H1 (cell line): Measurements from ENCODE around the gene TAC4.

Experiments
- GABPA ChIP-seq: IDR thresholded peaks from 2 replicates; pipeline ENCODE4 v1.6.1; 2011; ENCODE audit warnings: mild to moderate bottlenecking, low read length, moderate library complexity, borderline replicate concordance; ENCODE audit not compliant: insufficient read depth
- JUND ChIP-seq: IDR thresholded peaks from 2 replicates; pipeline ENCODE4 v1.6.1; 2011; ENCODE audit warnings: mild to moderate bottlenecking, improper control_type of control experiment, low read length
- POLR2AphosphoS5 ChIP-seq: IDR thresholded peaks from 2 replicates; pipeline ENCODE4 v1.6.1; 2011; ENCODE audit warnings: low read depth, low read length
- TF ChIP-seq, protein P1 (sequence below), 3 experiments: IDR thresholded peaks; 1 replicate in 2 of 3; 2 replicates in 1 of 3; pipeline versions ENCODE4 v1.5.1 to v1.6.1; 2011; ENCODE audit warnings: low read length in 3 of 3, mild to moderate bottlenecking in 3 of 3, inconsistent platforms in 2 of 3, low read depth in 1 of 3, moderate library complexity in 1 of 3; ENCODE audit not compliant: insufficient read depth in 1 of 3; ENCODE audit errors: control extremely low read depth in 1 of 3
- TF ChIP-seq, protein P2 (sequence below): fragments of 300-600 bp; sonication (generic); IDR thresholded peaks from 2 replicates; pipeline ENCODE4 v1.7.1; 2012; ENCODE audit warnings: low read length, moderate library complexity, mild to moderate bottlenecking, inconsistent platforms; ENCODE audit not compliant: insufficient replicate concordance

DNA sequence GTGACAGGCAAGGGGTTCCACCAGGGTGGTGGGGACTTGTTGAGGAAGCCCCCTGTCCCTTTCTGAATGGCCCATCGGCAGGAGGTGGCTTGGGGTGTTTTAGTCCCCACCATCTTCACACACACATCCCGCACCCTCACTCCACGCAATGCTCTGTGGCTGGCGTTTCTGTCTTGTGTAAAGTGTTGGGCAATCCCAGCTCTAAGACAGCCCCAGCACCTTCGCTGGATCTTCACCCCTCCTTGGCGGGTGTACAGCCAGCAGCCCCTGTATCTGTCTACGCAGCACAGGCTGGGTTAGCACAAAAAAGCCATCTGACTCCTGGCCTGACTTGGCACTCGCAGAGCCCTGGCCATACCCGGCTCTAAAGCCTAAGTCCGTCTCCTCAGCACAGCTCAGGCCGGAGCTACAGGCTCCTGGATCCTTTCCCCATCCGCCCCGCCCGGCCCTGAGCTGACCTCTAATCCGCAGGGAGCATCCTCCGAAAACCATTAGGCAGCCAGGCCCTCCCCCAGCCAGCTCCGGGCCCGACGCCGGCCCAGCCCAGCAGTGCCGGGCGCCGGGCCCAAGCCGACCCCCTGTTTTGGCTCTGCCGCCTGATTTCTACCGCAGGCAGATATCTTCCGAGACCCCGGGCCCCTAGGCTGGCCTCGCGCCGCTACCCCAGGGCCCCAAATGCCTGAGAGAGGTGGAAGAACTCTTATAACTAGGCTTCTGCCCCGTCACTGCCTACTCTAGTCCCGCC is 42.4 kb upstream of the TAC4 start:
- TF ChIP-seq, protein P1, sequence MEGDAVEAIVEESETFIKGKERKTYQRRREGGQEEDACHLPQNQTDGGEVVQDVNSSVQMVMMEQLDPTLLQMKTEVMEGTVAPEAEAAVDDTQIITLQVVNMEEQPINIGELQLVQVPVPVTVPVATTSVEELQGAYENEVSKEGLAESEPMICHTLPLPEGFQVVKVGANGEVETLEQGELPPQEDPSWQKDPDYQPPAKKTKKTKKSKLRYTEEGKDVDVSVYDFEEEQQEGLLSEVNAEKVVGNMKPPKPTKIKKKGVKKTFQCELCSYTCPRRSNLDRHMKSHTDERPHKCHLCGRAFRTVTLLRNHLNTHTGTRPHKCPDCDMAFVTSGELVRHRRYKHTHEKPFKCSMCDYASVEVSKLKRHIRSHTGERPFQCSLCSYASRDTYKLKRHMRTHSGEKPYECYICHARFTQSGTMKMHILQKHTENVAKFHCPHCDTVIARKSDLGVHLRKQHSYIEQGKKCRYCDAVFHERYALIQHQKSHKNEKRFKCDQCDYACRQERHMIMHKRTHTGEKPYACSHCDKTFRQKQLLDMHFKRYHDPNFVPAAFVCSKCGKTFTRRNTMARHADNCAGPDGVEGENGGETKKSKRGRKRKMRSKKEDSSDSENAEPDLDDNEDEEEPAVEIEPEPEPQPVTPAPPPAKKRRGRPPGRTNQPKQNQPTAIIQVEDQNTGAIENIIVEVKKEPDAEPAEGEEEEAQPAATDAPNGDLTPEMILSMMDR (IDR thresholded peaks at IDR 0.05; ENCODE audit: control extremely low read depth in 1 of 3, insufficient read depth in 1 of 3, low read depth in 1 of 3, low read length in 3 of 3), result no peak
- TF ChIP-seq POLR2AphosphoS5, result no peak
- TF ChIP-seq, protein P2, sequence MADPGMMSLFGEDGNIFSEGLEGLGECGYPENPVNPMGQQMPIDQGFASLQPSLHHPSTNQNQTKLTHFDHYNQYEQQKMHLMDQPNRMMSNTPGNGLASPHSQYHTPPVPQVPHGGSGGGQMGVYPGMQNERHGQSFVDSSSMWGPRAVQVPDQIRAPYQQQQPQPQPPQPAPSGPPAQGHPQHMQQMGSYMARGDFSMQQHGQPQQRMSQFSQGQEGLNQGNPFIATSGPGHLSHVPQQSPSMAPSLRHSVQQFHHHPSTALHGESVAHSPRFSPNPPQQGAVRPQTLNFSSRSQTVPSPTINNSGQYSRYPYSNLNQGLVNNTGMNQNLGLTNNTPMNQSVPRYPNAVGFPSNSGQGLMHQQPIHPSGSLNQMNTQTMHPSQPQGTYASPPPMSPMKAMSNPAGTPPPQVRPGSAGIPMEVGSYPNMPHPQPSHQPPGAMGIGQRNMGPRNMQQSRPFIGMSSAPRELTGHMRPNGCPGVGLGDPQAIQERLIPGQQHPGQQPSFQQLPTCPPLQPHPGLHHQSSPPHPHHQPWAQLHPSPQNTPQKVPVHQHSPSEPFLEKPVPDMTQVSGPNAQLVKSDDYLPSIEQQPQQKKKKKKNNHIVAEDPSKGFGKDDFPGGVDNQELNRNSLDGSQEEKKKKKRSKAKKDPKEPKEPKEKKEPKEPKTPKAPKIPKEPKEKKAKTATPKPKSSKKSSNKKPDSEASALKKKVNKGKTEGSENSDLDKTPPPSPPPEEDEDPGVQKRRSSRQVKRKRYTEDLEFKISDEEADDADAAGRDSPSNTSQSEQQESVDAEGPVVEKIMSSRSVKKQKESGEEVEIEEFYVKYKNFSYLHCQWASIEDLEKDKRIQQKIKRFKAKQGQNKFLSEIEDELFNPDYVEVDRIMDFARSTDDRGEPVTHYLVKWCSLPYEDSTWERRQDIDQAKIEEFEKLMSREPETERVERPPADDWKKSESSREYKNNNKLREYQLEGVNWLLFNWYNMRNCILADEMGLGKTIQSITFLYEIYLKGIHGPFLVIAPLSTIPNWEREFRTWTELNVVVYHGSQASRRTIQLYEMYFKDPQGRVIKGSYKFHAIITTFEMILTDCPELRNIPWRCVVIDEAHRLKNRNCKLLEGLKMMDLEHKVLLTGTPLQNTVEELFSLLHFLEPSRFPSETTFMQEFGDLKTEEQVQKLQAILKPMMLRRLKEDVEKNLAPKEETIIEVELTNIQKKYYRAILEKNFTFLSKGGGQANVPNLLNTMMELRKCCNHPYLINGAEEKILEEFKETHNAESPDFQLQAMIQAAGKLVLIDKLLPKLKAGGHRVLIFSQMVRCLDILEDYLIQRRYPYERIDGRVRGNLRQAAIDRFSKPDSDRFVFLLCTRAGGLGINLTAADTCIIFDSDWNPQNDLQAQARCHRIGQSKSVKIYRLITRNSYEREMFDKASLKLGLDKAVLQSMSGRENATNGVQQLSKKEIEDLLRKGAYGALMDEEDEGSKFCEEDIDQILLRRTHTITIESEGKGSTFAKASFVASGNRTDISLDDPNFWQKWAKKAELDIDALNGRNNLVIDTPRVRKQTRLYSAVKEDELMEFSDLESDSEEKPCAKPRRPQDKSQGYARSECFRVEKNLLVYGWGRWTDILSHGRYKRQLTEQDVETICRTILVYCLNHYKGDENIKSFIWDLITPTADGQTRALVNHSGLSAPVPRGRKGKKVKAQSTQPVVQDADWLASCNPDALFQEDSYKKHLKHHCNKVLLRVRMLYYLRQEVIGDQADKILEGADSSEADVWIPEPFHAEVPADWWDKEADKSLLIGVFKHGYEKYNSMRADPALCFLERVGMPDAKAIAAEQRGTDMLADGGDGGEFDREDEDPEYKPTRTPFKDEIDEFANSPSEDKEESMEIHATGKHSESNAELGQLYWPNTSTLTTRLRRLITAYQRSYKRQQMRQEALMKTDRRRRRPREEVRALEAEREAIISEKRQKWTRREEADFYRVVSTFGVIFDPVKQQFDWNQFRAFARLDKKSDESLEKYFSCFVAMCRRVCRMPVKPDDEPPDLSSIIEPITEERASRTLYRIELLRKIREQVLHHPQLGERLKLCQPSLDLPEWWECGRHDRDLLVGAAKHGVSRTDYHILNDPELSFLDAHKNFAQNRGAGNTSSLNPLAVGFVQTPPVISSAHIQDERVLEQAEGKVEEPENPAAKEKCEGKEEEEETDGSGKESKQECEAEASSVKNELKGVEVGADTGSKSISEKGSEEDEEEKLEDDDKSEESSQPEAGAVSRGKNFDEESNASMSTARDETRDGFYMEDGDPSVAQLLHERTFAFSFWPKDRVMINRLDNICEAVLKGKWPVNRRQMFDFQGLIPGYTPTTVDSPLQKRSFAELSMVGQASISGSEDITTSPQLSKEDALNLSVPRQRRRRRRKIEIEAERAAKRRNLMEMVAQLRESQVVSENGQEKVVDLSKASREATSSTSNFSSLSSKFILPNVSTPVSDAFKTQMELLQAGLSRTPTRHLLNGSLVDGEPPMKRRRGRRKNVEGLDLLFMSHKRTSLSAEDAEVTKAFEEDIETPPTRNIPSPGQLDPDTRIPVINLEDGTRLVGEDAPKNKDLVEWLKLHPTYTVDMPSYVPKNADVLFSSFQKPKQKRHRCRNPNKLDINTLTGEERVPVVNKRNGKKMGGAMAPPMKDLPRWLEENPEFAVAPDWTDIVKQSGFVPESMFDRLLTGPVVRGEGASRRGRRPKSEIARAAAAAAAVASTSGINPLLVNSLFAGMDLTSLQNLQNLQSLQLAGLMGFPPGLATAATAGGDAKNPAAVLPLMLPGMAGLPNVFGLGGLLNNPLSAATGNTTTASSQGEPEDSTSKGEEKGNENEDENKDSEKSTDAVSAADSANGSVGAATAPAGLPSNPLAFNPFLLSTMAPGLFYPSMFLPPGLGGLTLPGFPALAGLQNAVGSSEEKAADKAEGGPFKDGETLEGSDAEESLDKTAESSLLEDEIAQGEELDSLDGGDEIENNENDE, result no peak
- TF ChIP-seq JUND, result no peak
- no peak for TF ChIP-seq GABPA
